Measurements from ENCODE around the gene ATP6V0A4. TPM values are rescaled to one million over a fixed set of nuclear protein-coding genes. Genes with fewer than 3 reads are reported as not detected.

ATP6V0A4 gene
- total RNA-seq, 3 donors from 2014 or later (not counting 1 experiment from before 2014, with no cell fraction given): not detected

GRCh38 chr7:138834583-138834982 lies 36.6 kb upstream of the ATP6V0A4 start:
- 80% methylated on average over 7 of the region's 9 CpGs for WGBS (ENCODE audit: insufficient coverage)
- no peaks in the 10 kb centered on the region for H3K36me3 Mint-ChIP-seq
- no peak overlapping the region for H3K27ac Mint-ChIP-seq

GRCh38 chr7:138833596-138833995 lies 35.6 kb upstream of the ATP6V0A4 start:
- no peak overlapping the region for H3K27ac Mint-ChIP-seq
- 63% methylated on average over 5 of the region's 5 CpGs for WGBS (ENCODE audit: insufficient coverage)
- ATAC-seq: no peak

More at GRCh38 chr7:138834583-138834982, 36.6 kb upstream of the ATP6V0A4 start:
- peaks cover 0 to 4% of the 10 kb centered on the region in 2 donors for H3K27me3 Mint-ChIP-seq (ENCODE audit: low read depth in 2 of 2)
- no peak for ATAC-seq
- Histone ChIP-seq H3K27ac (ENCODE audit: low read length) (no peak overlapping the region), H3K36me3 (ENCODE audit: control insufficient read depth, insufficient read depth, low read length) (no peaks in the 10 kb centered on the region), H3K4me1 (ENCODE audit: control insufficient read depth, insufficient read depth, low read length) (no peaks in the 10 kb centered on the region), H3K27me3 (ENCODE audit: control insufficient read depth, insufficient read depth, low read length) (no peaks in the 10 kb centered on the region), H3K9me3 (ENCODE audit: control insufficient read depth, insufficient read depth, low read length) (no peaks in the 10 kb centered on the region), H3K4me3 (ENCODE audit: low read length) (no peak overlapping the region)
- H3K4me3 Mint-ChIP-seq: no peak overlapping the region
- H3K9me3 Mint-ChIP-seq: no peaks in the 10 kb centered on the region
- no peak for TF ChIP-seq CTCF (IDR thresholded peaks at IDR 0.05)
- no peaks in the 10 kb centered on the region for H3K4me1 Mint-ChIP-seq
- intact Hi-C loops (cut with micrococcal nuclease): no loop called here
- DNase-seq: no peak

GRCh38 chr7:138832966-138833365 lies 35.0 kb upstream of the ATP6V0A4 start:
- Mint-ChIP-seq H3K4me3 (no peak overlapping the region), H3K27me3 (ENCODE audit: low read depth in 2 of 2) (peaks cover 0 to 4% of the 10 kb centered on the region in 2 donors), H3K27ac (no peak overlapping the region), H3K36me3 (no peaks in the 10 kb centered on the region), H3K9me3 (no peaks in the 10 kb centered on the region), H3K4me1 (no peaks in the 10 kb centered on the region)
- Histone ChIP-seq H3K27me3 (ENCODE audit: control insufficient read depth, insufficient read depth, low read length) (no peaks in the 10 kb centered on the region), H3K4me1 (ENCODE audit: control insufficient read depth, insufficient read depth, low read length) (no peaks in the 10 kb centered on the region), H3K4me3 (ENCODE audit: low read length) (no peak overlapping the region), H3K27ac (ENCODE audit: low read length) (no peak overlapping the region), H3K9me3 (ENCODE audit: control insufficient read depth, insufficient read depth, low read length) (no peaks in the 10 kb centered on the region), H3K36me3 (ENCODE audit: control insufficient read depth, insufficient read depth, low read length) (no peaks in the 10 kb centered on the region)
- DNase-seq (no peak), ATAC-seq (no peak)
- no peak for TF ChIP-seq CTCF (IDR thresholded peaks at IDR 0.05)
- intact Hi-C loops (cut with micrococcal nuclease): no loop called here
- 91% methylated on average over 8 of the region's 10 CpGs for WGBS (ENCODE audit: insufficient coverage)

More at GRCh38 chr7:138833596-138833995, 35.6 kb upstream of the ATP6V0A4 start:
- H3K4me1 ChIP-seq (ENCODE audit: control insufficient read depth, insufficient read depth, low read length): no peaks in the 10 kb centered on the region
- H3K4me1 Mint-ChIP-seq: no peaks in the 10 kb centered on the region
- no peaks in the 10 kb centered on the region for H3K9me3 Mint-ChIP-seq
- peaks cover 0 to 4% of the 10 kb centered on the region in 2 donors for H3K27me3 Mint-ChIP-seq (ENCODE audit: low read depth in 2 of 2)
- no peaks in the 10 kb centered on the region for H3K27me3 ChIP-seq (ENCODE audit: control insufficient read depth, insufficient read depth, low read length)
- no peak overlapping the region for H3K4me3 ChIP-seq (ENCODE audit: low read length)
- no peak overlapping the region for H3K4me3 Mint-ChIP-seq
- H3K36me3 ChIP-seq (ENCODE audit: control insufficient read depth, insufficient read depth, low read length): no peaks in the 10 kb centered on the region
- no peak for TF ChIP-seq CTCF (IDR thresholded peaks at IDR 0.05)
- H3K9me3 ChIP-seq (ENCODE audit: control insufficient read depth, insufficient read depth, low read length): no peaks in the 10 kb centered on the region
- DNase-seq: no peak
- H3K27ac ChIP-seq (ENCODE audit: low read length): no peak overlapping the region
- intact Hi-C loops (cut with micrococcal nuclease): no loop called here
- H3K36me3 Mint-ChIP-seq: no peaks in the 10 kb centered on the region

- H3K36me3 Mint-ChIP-seq: no peaks in the 10 kb centered on the region
Measured at GRCh38 chr7:138829335-138829734, 31.3 kb upstream of the ATP6V0A4 start.

More at GRCh38 chr7:138829335-138829734, 31.3 kb upstream of the ATP6V0A4 start:
- intact Hi-C loops (cut with micrococcal nuclease): no loop called here
- Mint-ChIP-seq H3K27ac (no peak overlapping the region), H3K4me1 (no peaks in the 10 kb centered on the region), H3K4me3 (no peak overlapping the region), H3K27me3 (ENCODE audit: low read depth in 2 of 2) (peaks cover 7 to 9% of the 10 kb centered on the region in 2 donors), H3K9me3 (no peaks in the 10 kb centered on the region)
- Histone ChIP-seq H3K36me3 (ENCODE audit: control insufficient read depth, insufficient read depth, low read length) (no peaks in the 10 kb centered on the region), H3K4me3 (ENCODE audit: low read length) (no peak overlapping the region), H3K27ac (ENCODE audit: low read length) (no peak overlapping the region), H3K9me3 (ENCODE audit: control insufficient read depth, insufficient read depth, low read length) (no peaks in the 10 kb centered on the region), H3K27me3 (ENCODE audit: control insufficient read depth, insufficient read depth, low read length) (no peaks in the 10 kb centered on the region), H3K4me1 (ENCODE audit: control insufficient read depth, insufficient read depth, low read length) (no peaks in the 10 kb centered on the region)
- WGBS (ENCODE audit: insufficient coverage): 83% methylated on average over 9 of the region's 11 CpGs
- ATAC-seq: no peak
- no peak for DNase-seq
- no peak for TF ChIP-seq CTCF (IDR thresholded peaks at IDR 0.05)
